Stimulated activated CD8-positive, alpha-beta memory T cell treated with anti-CD3 and anti-CD28 coated beads, Interleukin-2, amount 100 ng/mL, for 1 hour (primary cell): ENCODE measurements around the gene TLCD3A.
"Not testable (repeated sequence)": the region's sequence is repeated elsewhere in the genome, so short reads cannot be mapped to it uniquely, and the experiment has no call there.

Experiments used
- DNase-seq, 2 donors: peaks; one replicate each; pipeline ENCODE4 v3.0.0-alpha.2; 2020; ENCODE audit warnings: low read depth in 2 of 2

TLCD3A gene

GRCh38 chr17:732067-732901 is at the start of gene TLCD3A:
Gene TLCD3A (plus strand): TSS chr17:732596. CDS start chr17:732648, 52 bp downstream.
- DNase-seq, result no peak

GRCh38 chr17:683040-683439 is 49.4 kb upstream of the TLCD3A start:
- no peak for DNase-seq

GRCh38 chr17:683499-684254 is 48.7 kb upstream of the TLCD3A start:
- no peak for DNase-seq

- DNase-seq, result no peak
Measured at GRCh38 chr17:685006-685405, 47.4 kb upstream of the TLCD3A start.

GRCh38 chr17:688100-688989 is 44.1 kb upstream of the TLCD3A start:
- DNase-seq, result no peak

GRCh38 chr17:689556-690275 is 42.7 kb upstream of the TLCD3A start:
- no peak for DNase-seq

- no peak for DNase-seq
Measured at GRCh38 chr17:690361-690760, 42.0 kb upstream of the TLCD3A start.

- no peak for DNase-seq
Measured at GRCh38 chr17:691423-691822, 41.0 kb upstream of the TLCD3A start.

GRCh38 chr17:692116-692515 is 40.3 kb upstream of the TLCD3A start:
- DNase-seq, result no peak

- no peak for DNase-seq
Measured at GRCh38 chr17:693791-694638, 38.4 kb upstream of the TLCD3A start.

GRCh38 chr17:696369-696768 is 36.0 kb upstream of the TLCD3A start:
- no peak for DNase-seq

- DNase-seq, result no peak
Measured at GRCh38 chr17:697682-698081, 34.7 kb upstream of the TLCD3A start.

- DNase-seq, result not testable (repeated sequence)
Measured at GRCh38 chr17:698096-698495, 34.3 kb upstream of the TLCD3A start.

- no peak for DNase-seq
Measured at GRCh38 chr17:699345-699744, 33.1 kb upstream of the TLCD3A start.

- no peak for DNase-seq
Measured at GRCh38 chr17:700504-701094, 31.8 kb upstream of the TLCD3A start.

- no peak for DNase-seq
Measured at GRCh38 chr17:703081-703875, 29.1 kb upstream of the TLCD3A start.

GRCh38 chr17:704111-704864 is 28.1 kb upstream of the TLCD3A start:
- no peak for DNase-seq

GRCh38 chr17:705011-705410 is 27.4 kb upstream of the TLCD3A start:
- no peak for DNase-seq
